Uterus (tissue), 4 donors: Measurements from ENCODE around the gene SEC63. TPM values are rescaled to one million over a fixed set of nuclear protein-coding genes. Genes with fewer than 3 reads are reported as not detected.
A peak's percentile ranks its signal among the peaks of the same experiment; 100 is the strongest.

Experiments used
- DNase-seq, 2 donors: peaks; one replicate each; pipeline ENCODE4 v3.0.0-alpha.2; 2019 to 2020
- H3K27ac ChIP-seq, 2 donors: fragments of 200-600 bp; sonication (generic); 1 replicate in 1 of 2; 2 replicates in 1 of 2; pipeline ENCODE4 v1.5.1; 2016 to 2018
- H3K27me3 ChIP-seq, 2 donors: fragments of 200-600 bp; sonication (generic); one replicate each; pipeline ENCODE4 v1.5.1; 2018 to 2019; ENCODE audit warnings: control low read depth in 1 of 2
- H3K36me3 ChIP-seq, 2 donors: fragments of 200-600 bp; sonication (generic); one replicate each; pipeline ENCODE4 v1.5.1; 2019; ENCODE audit warnings: control low read depth in 1 of 2
- H3K4me1 ChIP-seq, 2 donors: fragments of 200-600 bp; sonication (generic); one replicate each; pipeline ENCODE4 v1.5.1; 2018 to 2019; ENCODE audit warnings: control low read depth in 1 of 2
- H3K4me3 ChIP-seq, 2 donors: fragments of 200-600 bp; sonication (generic); 1 replicate in 1 of 2; 2 replicates in 1 of 2; pipeline ENCODE4 v1.5.1; 2018 to 2019; ENCODE audit warnings: mild to moderate bottlenecking in 1 of 2
- H3K9me3 ChIP-seq, 2 donors: fragments of 200-600 bp; sonication (generic); one replicate each; pipeline ENCODE4 v1.5.1; 2019; ENCODE audit warnings: control low read depth in 1 of 2
- POLR2A ChIP-seq, 2 donors: fragments of 450-650 bp; IDR thresholded peaks; one replicate each; pipeline ENCODE4 v1.6.1; 2016; ENCODE audit warnings: antibody characterized with exemption in 2 of 2, mild to moderate bottlenecking in 1 of 2, moderate library complexity in 1 of 2
- intact Hi-C: fragments of 100-400 bp; cut with DNase I; formaldehyde crosslinking; loops from one replicate; pipeline ENCODE4 v1.15.1; 2023; ENCODE audit warnings: low total_unique reads
- total RNA-seq, 4 donors: library from RNA; depleted of rRNA in 3 of 4; stranded (reverse); fragments of >200 nt in 3 of 4; gene quantifications; one replicate each; pipeline versions ENCODE4 v1.1.0 to v1.2.4, GENCODE V29; 2014 to 2023
- TF ChIP-seq, protein P1 (sequence below), 4 experiments: fragments of 200-600 bp in 2 of 4; fragments of 450-650 bp in 2 of 4; sonication (generic) in 2 of 4; IDR thresholded peaks; one replicate each; pipeline ENCODE4 v1.5.1; 2016 to 2019; ENCODE audit warnings: antibody characterized with exemption in 4 of 4, mild to moderate bottlenecking in 2 of 4, moderate library complexity in 1 of 4
- donor health status: DM: yes; HTN: yes; CAD: no.

The SEC63 gene, protein sequence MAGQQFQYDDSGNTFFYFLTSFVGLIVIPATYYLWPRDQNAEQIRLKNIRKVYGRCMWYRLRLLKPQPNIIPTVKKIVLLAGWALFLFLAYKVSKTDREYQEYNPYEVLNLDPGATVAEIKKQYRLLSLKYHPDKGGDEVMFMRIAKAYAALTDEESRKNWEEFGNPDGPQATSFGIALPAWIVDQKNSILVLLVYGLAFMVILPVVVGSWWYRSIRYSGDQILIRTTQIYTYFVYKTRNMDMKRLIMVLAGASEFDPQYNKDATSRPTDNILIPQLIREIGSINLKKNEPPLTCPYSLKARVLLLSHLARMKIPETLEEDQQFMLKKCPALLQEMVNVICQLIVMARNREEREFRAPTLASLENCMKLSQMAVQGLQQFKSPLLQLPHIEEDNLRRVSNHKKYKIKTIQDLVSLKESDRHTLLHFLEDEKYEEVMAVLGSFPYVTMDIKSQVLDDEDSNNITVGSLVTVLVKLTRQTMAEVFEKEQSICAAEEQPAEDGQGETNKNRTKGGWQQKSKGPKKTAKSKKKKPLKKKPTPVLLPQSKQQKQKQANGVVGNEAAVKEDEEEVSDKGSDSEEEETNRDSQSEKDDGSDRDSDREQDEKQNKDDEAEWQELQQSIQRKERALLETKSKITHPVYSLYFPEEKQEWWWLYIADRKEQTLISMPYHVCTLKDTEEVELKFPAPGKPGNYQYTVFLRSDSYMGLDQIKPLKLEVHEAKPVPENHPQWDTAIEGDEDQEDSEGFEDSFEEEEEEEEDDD
- 100 to 1,000 TPM in 1 of 4 donors, 10 to 100 TPM in 3; 24.8 to 134 (median 44.4) TPM for total RNA-seq

DNA sequence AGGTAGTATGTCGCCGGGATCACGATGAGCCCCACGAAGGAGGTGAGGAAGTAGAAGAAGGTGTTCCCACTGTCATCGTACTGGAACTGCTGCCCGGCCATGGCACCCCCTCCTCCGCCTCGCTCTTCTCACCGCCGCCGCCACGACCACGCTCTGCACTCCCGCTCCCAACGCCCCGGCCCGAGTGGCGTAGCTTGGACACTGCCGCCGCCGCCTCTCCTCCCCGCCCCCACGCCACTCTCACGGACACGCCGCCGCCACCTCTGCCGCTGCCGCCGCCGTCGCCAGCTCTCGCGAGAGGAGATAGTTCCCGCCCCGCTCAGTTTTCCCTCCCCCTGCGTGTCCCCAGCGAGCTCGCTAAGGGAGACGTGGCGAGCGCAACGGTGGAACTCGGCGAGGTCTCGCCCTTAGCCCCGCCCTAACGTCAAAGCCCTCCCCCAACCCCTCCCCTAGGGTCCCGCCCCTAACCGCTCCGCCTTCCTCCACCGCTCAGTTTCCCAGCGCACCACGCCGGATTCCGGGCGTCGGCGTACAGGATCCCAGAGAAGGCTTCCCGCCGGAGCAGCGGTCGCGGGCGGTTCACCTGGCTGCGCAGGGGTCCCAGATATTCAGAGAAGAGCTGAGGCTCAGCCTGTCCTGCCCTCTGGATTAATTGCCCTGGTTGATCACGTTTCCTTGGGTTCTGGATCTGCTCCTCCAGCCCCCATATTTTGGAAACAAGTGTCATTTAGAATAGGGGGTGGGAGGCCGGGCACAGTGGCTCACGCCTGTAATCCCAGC lies at the start of gene SEC63:
SEC63 (minus strand) TSS at position 300 of the 780 bp plus-strand sequence; CDS start at position 101, 199 bp downstream.
- peak within 1 kb of the TSS; percentile 69 to 96 for H3K4me3 ChIP-seq
- peaks cover 5 to 8% of the 10 kb centered on the region in 2 donors for H3K4me1 ChIP-seq
- no peaks in the 10 kb centered on the region for H3K27me3 ChIP-seq
- TF ChIP-seq, protein P1, sequence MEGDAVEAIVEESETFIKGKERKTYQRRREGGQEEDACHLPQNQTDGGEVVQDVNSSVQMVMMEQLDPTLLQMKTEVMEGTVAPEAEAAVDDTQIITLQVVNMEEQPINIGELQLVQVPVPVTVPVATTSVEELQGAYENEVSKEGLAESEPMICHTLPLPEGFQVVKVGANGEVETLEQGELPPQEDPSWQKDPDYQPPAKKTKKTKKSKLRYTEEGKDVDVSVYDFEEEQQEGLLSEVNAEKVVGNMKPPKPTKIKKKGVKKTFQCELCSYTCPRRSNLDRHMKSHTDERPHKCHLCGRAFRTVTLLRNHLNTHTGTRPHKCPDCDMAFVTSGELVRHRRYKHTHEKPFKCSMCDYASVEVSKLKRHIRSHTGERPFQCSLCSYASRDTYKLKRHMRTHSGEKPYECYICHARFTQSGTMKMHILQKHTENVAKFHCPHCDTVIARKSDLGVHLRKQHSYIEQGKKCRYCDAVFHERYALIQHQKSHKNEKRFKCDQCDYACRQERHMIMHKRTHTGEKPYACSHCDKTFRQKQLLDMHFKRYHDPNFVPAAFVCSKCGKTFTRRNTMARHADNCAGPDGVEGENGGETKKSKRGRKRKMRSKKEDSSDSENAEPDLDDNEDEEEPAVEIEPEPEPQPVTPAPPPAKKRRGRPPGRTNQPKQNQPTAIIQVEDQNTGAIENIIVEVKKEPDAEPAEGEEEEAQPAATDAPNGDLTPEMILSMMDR (IDR thresholded peaks at IDR 0.05), result no peak
- peak; percentile 69 to 93 for TF ChIP-seq POLR2A (IDR thresholded peaks at IDR 0.05)
- H3K36me3 ChIP-seq, result no peaks in the 10 kb centered on the region
- intact Hi-C loops, result no loop called here
- no peaks in the 10 kb centered on the region for H3K9me3 ChIP-seq
- peak; percentile 96 to 98 for DNase-seq
- peak within 1 kb of the TSS; percentile 86 to 89 for H3K27ac ChIP-seq

DNA sequence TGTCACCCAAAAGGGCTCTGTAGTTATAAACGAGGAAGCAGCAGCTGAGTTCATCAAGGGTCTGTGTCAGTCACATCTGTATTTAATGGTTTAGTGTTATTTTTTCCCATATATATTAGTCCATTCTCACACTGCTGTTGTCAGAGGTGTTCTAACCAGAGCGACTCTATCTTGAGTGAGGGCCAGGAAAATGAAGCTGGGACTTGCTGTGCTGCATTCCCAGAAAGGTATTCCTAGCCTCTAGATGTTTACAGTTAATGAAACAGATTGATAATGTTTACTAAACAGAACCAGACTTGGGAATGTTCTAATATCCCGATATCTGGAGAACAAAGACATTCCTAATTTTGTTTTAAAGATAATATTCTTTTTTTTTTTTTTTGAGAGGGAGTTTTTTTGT lies 48.0 kb upstream of the SEC63 start:
- Histone ChIP-seq H3K9me3 (no peaks in the 10 kb centered on the region), H3K4me1 (no peaks in the 10 kb centered on the region), H3K4me3 (no peak overlapping the region), H3K27me3 (no peaks in the 10 kb centered on the region), H3K27ac (no peak overlapping the region), H3K36me3 (no peaks in the 10 kb centered on the region)
- TF ChIP-seq, protein P1 (IDR thresholded peaks at IDR 0.05), result no peak
- no peak for TF ChIP-seq POLR2A (IDR thresholded peaks at IDR 0.05)
- DNase-seq, result no peak
- intact Hi-C loops, result no loop called here

DNA sequence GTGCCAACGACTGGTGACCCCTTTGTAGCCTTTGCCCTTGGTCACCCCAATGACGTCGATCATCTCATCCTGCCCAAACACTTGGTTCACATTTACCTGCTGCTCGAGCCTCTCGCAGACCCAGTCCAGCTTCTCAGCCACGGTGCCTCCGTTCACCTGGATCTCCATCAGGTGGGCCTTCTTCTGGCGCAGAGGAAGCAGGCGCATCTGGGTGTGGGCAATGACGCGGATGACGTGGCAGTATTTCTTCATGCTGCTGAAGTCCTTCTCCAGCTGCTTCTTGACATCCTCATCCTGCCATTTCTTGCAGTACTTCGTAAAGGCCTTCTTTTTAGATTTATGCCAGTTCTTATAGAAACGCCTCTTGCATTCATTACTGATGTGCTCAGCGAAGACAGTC lies 46.9 kb upstream of the SEC63 start:
- intact Hi-C loops, result no loop called here
- Histone ChIP-seq H3K27ac (no peak overlapping the region), H3K4me3 (no peak overlapping the region), H3K27me3 (no peaks in the 10 kb centered on the region), H3K36me3 (no peaks in the 10 kb centered on the region), H3K9me3 (no peaks in the 10 kb centered on the region), H3K4me1 (no peaks in the 10 kb centered on the region)
- no peak for TF ChIP-seq POLR2A (IDR thresholded peaks at IDR 0.05)
- TF ChIP-seq, protein P1 (IDR thresholded peaks at IDR 0.05), result no peak
- no peak for DNase-seq

DNA sequence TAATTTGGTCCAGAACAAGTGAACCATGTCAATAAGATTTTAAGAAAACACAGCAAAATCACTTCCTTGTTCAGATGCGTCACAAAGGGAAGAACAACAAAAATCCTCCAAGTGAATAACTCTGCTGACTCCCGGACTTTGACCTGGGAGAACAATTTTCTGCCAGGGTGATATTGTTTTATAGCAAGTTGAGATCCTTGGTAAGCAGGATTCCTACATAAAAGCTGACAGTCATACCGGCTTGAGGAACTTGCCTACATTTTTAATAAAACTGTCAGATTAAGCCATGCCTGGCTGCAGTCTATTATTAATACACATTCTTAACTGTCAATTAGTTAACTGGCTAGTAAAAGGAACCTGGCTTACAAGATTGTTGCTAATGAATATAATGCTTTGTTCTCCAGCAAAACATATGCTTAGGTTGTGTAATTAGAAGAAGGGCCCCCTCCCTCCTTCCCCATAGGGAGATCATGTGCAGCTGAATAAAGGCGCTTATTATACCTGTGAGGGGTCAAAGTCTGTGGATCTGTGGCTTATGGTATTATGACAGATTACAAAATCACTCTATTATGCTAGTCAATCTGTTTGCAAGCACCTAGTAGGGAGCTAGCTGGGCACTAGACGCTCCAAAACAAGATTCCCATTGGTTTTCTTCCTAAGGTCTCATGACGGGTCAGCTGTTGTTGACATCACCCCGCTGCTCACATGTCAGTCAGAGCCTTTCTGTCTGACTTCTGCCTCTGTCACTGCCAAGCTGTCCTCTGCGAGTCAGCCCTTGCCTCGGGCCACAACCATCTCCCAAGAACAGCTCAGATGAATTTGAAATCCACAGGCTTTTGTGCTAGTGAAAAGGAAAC lies 44.6 kb upstream of the SEC63 start:
- TF ChIP-seq, protein P1 (IDR thresholded peaks at IDR 0.05), result no peak
- no peak for TF ChIP-seq POLR2A (IDR thresholded peaks at IDR 0.05)
- no peaks in the 10 kb centered on the region for H3K4me1 ChIP-seq
- no peaks in the 10 kb centered on the region for H3K9me3 ChIP-seq
- no peaks in the 10 kb centered on the region for H3K27me3 ChIP-seq
- H3K36me3 ChIP-seq, result no peaks in the 10 kb centered on the region
- H3K4me3 ChIP-seq, result no peak overlapping the region
- H3K27ac ChIP-seq, result no peak overlapping the region
- intact Hi-C loops, result no loop called here
- no peak for DNase-seq
